ENCODE results near the gene SLC22A24.

DNA sequence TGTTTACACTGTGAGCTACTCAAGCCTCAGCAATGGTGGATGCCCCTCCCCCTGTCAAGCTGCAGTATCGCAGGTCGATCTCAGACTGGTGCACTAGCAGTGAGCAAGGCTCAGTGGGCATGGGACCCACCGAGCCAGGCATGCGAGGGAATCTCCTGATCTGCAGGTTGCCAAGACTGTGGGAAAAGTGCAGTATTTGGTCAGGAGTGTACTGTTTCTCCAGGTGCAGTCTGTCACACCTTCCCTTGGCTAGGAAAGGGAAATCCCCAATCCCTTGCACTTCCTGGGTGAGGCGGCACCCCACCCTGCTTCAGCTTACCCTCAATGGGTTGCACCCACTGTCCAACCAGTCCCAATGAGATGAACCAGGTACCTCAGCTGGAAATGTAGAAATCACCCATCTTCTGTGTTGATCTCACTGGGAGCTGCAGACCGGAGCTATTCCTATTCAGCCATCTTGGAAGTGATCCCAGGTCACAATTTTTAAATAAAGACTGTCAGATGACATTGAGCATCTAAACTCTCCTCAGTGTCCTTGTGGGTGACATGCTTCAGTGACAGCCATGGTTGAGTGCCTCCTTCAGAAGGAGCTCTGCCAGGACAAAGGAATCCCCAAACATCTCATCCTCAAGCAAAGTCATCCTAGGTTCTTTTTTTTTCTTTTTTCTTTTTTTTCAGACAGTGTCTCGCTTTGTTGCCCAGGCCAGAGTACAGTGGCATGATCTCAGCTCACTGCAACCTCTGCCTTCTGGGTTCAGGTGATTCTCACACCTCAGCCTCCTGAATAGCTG lies 10.8 kb downstream of the SLC22A24 start:
- TF ChIP-seq POLR2A (IDR thresholded peaks at IDR 0.05), result no peak
- no peak for TF ChIP-seq EP300 (IDR thresholded peaks at IDR 0.05)
- TF ChIP-seq, protein P1, sequence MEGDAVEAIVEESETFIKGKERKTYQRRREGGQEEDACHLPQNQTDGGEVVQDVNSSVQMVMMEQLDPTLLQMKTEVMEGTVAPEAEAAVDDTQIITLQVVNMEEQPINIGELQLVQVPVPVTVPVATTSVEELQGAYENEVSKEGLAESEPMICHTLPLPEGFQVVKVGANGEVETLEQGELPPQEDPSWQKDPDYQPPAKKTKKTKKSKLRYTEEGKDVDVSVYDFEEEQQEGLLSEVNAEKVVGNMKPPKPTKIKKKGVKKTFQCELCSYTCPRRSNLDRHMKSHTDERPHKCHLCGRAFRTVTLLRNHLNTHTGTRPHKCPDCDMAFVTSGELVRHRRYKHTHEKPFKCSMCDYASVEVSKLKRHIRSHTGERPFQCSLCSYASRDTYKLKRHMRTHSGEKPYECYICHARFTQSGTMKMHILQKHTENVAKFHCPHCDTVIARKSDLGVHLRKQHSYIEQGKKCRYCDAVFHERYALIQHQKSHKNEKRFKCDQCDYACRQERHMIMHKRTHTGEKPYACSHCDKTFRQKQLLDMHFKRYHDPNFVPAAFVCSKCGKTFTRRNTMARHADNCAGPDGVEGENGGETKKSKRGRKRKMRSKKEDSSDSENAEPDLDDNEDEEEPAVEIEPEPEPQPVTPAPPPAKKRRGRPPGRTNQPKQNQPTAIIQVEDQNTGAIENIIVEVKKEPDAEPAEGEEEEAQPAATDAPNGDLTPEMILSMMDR (IDR thresholded peaks at IDR 0.05), result no peak
- no peak for TF ChIP-seq POLR2AphosphoS5 (IDR thresholded peaks at IDR 0.05)

Measured in stomach (tissue), 4 donors.